SK-N-SH (cell line): ENCODE results near the gene TCF7L2. TPM values are rescaled to one million over a fixed set of nuclear protein-coding genes. Genes with fewer than 3 reads are reported as not detected.

Experiments used
- CTCF ChIA-PET: fragments of 300-600, 350-600 bp; formaldehyde crosslinking; extraction: SDS; loops from one replicate; lab custom pipeline; 2021; lab: Yijun Ruan, JAX
- POLR2A ChIA-PET: fragments of 350-600 bp; sonication (Branson Sonifier 250); formaldehyde crosslinking; extraction: SDS; loops from one replicate; lab custom pipeline; 2020; ENCODE audit warnings: antibody characterized with exemption, inconsistent platforms; lab: Yijun Ruan, JAX
- DNase-seq: peaks from one replicate; pipeline ENCODE4 v3.0.0; 2012
- H2AFZ ChIP-seq: fragments of 200-600 bp; sonication (generic); 2 replicates; pipeline ENCODE4 v1.8.1; 2016; ENCODE audit warnings: antibody characterized with exemption, mild to moderate bottlenecking, low read depth
- H3F3A ChIP-seq: fragments of 200-600 bp; sonication (generic); replicated peaks from 2 replicates; pipeline ENCODE3; 2016; ENCODE audit warnings: antibody characterized with exemption, mild to moderate bottlenecking; ENCODE audit not compliant: insufficient read depth
- H3K27ac ChIP-seq, 2 experiments: fragments of 200-500 bp in 1 of 2; fragments of 200-600 bp in 1 of 2; sonication (Bioruptor generic) in 1 of 2; sonication (generic), shearing (Covaris generic) in 1 of 2; 2 replicates each; pipeline versions ENCODE4 v1.5.1 to v1.6.1; 2014 to 2016; ENCODE audit warnings: low read depth in 2 of 2, inconsistent platforms in 1 of 2, low read length in 1 of 2, mild to moderate bottlenecking in 1 of 2, mixed read lengths in 1 of 2
- H3K27me3 ChIP-seq: fragments of 200-600 bp; sonication (generic), shearing (Covaris generic); 2 replicates; pipeline ENCODE4 v1.6.1; 2016; ENCODE audit warnings: mixed run types; ENCODE audit not compliant: insufficient read depth
- H3K36me3 ChIP-seq, 2 experiments: fragments of 200-500 bp in 1 of 2; fragments of 200-600 bp in 1 of 2; sonication (Bioruptor generic) in 1 of 2; sonication (generic) in 1 of 2; replicated peaks in 1 of 2; 2 replicates each; pipeline versions ENCODE3 to v1.5.1; 2014 to 2016; ENCODE audit warnings: low read length in 1 of 2, mild to moderate bottlenecking in 1 of 2; ENCODE audit not compliant: insufficient read depth in 2 of 2, control insufficient read depth in 1 of 2
- H3K4me1 ChIP-seq, 2 experiments: fragments of 200-500 bp in 1 of 2; fragments of 200-600 bp in 1 of 2; sonication (Bioruptor generic) in 1 of 2; sonication (generic), shearing (Covaris generic) in 1 of 2; 2 replicates each; pipeline versions ENCODE4 v1.5.1 to v1.6.1; 2014 to 2016; ENCODE audit warnings: low read depth in 1 of 2, low read length in 1 of 2, mixed run types in 1 of 2; ENCODE audit not compliant: insufficient read depth in 2 of 2, control insufficient read depth in 1 of 2
- H3K4me2 ChIP-seq: fragments of 200-600 bp; sonication (generic), shearing (Covaris generic); 2 replicates; pipeline ENCODE4 v1.6.1; 2017; ENCODE audit warnings: mixed run types
- H3K4me3 ChIP-seq, 2 experiments: fragments of 200-500 bp in 1 of 2; fragments of 200-600 bp in 1 of 2; sonication (Bioruptor generic) in 1 of 2; sonication (generic), shearing (Covaris generic) in 1 of 2; 2 replicates each; pipeline versions ENCODE4 v1.5.1 to v1.8.1; 2014 to 2016; ENCODE audit warnings: low read depth in 2 of 2, inconsistent platforms in 1 of 2, low read length in 1 of 2, mild to moderate bottlenecking in 1 of 2, mixed read lengths in 1 of 2, moderate library complexity in 1 of 2
- H3K79me2 ChIP-seq: fragments of 200-600 bp; sonication (generic); 2 replicates; pipeline ENCODE4 v1.8.1; 2017; ENCODE audit warnings: mild to moderate bottlenecking; ENCODE audit not compliant: insufficient read depth
- H3K9ac ChIP-seq: fragments of 200-600 bp; sonication (generic); 2 replicates; pipeline ENCODE4 v1.6.1; 2017; ENCODE audit warnings: mixed run types
- H3K9me2 ChIP-seq: fragments of 200-600 bp; sonication (generic); 2 replicates; pipeline ENCODE4 v1.6.1; 2017; ENCODE audit warnings: mixed run types
- H3K9me3 ChIP-seq: fragments of 200-600 bp; sonication (generic); 2 replicates; pipeline ENCODE4 v1.6.1; 2017; ENCODE audit warnings: mixed run types, mild to moderate bottlenecking, moderate library complexity
- H4K20me1 ChIP-seq: fragments of 200-600 bp; sonication (generic); 2 replicates; pipeline ENCODE4 v1.6.1; 2017; ENCODE audit warnings: mild to moderate bottlenecking, mixed run types; ENCODE audit not compliant: insufficient read depth
- CHD2 ChIP-seq: fragments of 150-350 bp; IDR thresholded peaks from 2 replicates; pipeline ENCODE4 v1.6.1; 2018; ENCODE audit warnings: low read length; ENCODE audit not compliant: partially characterized antibody
- ELF1 ChIP-seq: IDR thresholded peaks from 2 replicates; pipeline ENCODE4 v1.4.0; 2012
- EP300 ChIP-seq, 2 experiments: IDR thresholded peaks; 2 replicates each; pipeline versions ENCODE4 v1.4.0 to v1.6.1; 2012; ENCODE audit warnings: borderline replicate concordance in 1 of 2, low read depth in 1 of 2, low read length in 1 of 2
- FOSL2 ChIP-seq: IDR thresholded peaks from 2 replicates; pipeline ENCODE4 v1.4.0; 2012; ENCODE audit warnings: low read depth, mild to moderate bottlenecking, moderate library complexity, borderline replicate concordance
- FOXJ3 ChIP-seq: sonication (generic); formaldehyde crosslinking; IDR thresholded peaks from 2 replicates; pipeline ENCODE4 v1.5.1; 2020; ENCODE audit warnings: mild to moderate bottlenecking, missing genetic modification reagents
- GABPA ChIP-seq: IDR thresholded peaks from 2 replicates; pipeline ENCODE4 v1.4.0; 2012; ENCODE audit warnings: low read depth, mild to moderate bottlenecking
- GATA2 ChIP-seq: sonication (generic); formaldehyde crosslinking; IDR thresholded peaks from 2 replicates; pipeline ENCODE4 v1.5.0; 2020; ENCODE audit warnings: mild to moderate bottlenecking, missing genetic modification reagents
- IRF3 ChIP-seq: fragments of 150-350 bp; IDR thresholded peaks from 2 replicates; pipeline ENCODE4 v1.6.1; 2016; ENCODE audit warnings: mild to moderate bottlenecking, low read depth, low read length
- JUND ChIP-seq: IDR thresholded peaks from 2 replicates; pipeline ENCODE4 v1.4.0; 2012
- MAX ChIP-seq: IDR thresholded peaks from 2 replicates; pipeline ENCODE4 v1.4.0; 2012; ENCODE audit warnings: low read depth
- MEF2A ChIP-seq: IDR thresholded peaks from 2 replicates; pipeline ENCODE4 v1.4.0; 2012; ENCODE audit warnings: low read depth, borderline replicate concordance
- MXI1 ChIP-seq: IDR thresholded peaks from 2 replicates; pipeline ENCODE4 v1.6.1; 2012; ENCODE audit warnings: mild to moderate bottlenecking, low read depth, low read length, improper control_type of control experiment
- NFIC ChIP-seq: IDR thresholded peaks from 2 replicates; pipeline ENCODE4 v1.4.0; 2012; ENCODE audit warnings: borderline replicate concordance
- POLR2AphosphoS5 ChIP-seq: IDR thresholded peaks from 2 replicates; pipeline ENCODE4 v1.6.1; 2012; ENCODE audit warnings: low read depth, low read length
- RAD21 ChIP-seq: IDR thresholded peaks from 2 replicates; pipeline ENCODE4 v1.6.1; 2012; ENCODE audit warnings: mild to moderate bottlenecking, low read length
- RCOR1 ChIP-seq: fragments of 150-350 bp; IDR thresholded peaks from 2 replicates; pipeline ENCODE4 v1.6.1; 2017; ENCODE audit warnings: antibody characterized with exemption, low read length
- SMC3 ChIP-seq: IDR thresholded peaks from 2 replicates; pipeline ENCODE4 v1.6.1; 2012; ENCODE audit warnings: low read depth, low read length, improper control_type of control experiment
- TCF12 ChIP-seq: IDR thresholded peaks from 2 replicates; pipeline ENCODE4 v1.4.0; 2012
- TEAD4 ChIP-seq: IDR thresholded peaks from 2 replicates; pipeline ENCODE4 v1.4.0; 2012; ENCODE audit warnings: mild to moderate bottlenecking, borderline replicate concordance; ENCODE audit not compliant: insufficient read depth
- USF1 ChIP-seq: IDR thresholded peaks from 2 replicates; pipeline ENCODE4 v1.4.0; 2012; ENCODE audit warnings: low read depth, borderline replicate concordance
- YY1 ChIP-seq: IDR thresholded peaks from 2 replicates; pipeline ENCODE4 v1.4.0; 2012; ENCODE audit warnings: low read depth, mild to moderate bottlenecking
- WGBS: methylation state at CpG from one replicate; pipeline ENCODE4 v1.1.6; 2017; ENCODE audit warnings: low lambda C conversion rate; 5-methylcytosine and 5-hydroxymethylcytosine counted together
- polyA plus RNA-seq, 3 experiments: library from polyadenylated mRNA; depleted of rRNA; stranded (reverse); fragments of >200 nt; gene quantifications; 2 replicates each; pipeline ENCODE4 v1.2.3, GENCODE V29; 2012
- TF ChIP-seq, protein P1 (sequence below): IDR thresholded peaks from 2 replicates; pipeline ENCODE4 v1.4.0; 2012; ENCODE audit warnings: low read depth, borderline replicate concordance

The TCF7L2 gene
- polyA plus RNA-seq, 1 of the 3 experiments (the other 2 are of a cell fraction): 10.2 TPM

GRCh38 chr10:113087165-113088029 lies 137.3 kb downstream of the TCF7L2 start (continued):
- TF ChIP-seq, protein P1, sequence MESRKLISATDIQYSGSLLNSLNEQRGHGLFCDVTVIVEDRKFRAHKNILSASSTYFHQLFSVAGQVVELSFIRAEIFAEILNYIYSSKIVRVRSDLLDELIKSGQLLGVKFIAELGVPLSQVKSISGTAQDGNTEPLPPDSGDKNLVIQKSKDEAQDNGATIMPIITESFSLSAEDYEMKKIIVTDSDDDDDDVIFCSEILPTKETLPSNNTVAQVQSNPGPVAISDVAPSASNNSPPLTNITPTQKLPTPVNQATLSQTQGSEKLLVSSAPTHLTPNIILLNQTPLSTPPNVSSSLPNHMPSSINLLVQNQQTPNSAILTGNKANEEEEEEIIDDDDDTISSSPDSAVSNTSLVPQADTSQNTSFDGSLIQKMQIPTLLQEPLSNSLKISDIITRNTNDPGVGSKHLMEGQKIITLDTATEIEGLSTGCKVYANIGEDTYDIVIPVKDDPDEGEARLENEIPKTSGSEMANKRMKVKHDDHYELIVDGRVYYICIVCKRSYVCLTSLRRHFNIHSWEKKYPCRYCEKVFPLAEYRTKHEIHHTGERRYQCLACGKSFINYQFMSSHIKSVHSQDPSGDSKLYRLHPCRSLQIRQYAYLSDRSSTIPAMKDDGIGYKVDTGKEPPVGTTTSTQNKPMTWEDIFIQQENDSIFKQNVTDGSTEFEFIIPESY: 0 out of 2 replicates have a peak, but pooled peaks have one; percentile 47
- TF ChIP-seq FOSL2 (peak; percentile 98), IRF3 (no peak), POLR2AphosphoS5 (peak; percentile 70; the same call in 1 of the 2 replicates), RCOR1 (peak; percentile 40; the same call in 1 of the 2 replicates), FOXJ3 (CRISPR knock-in tag) (no peak), TCF12 (peak; percentile 91), CHD2 (no peak), EP300 (IDR thresholded peaks at IDR 0.05; ENCODE audit: borderline replicate concordance in 1 of 2, low read depth in 1 of 2, low read length in 1 of 2) (peak; percentile 23 to 78; a peak in 1 of 4 replicates), GABPA (peak; percentile 81), MAX (peak; percentile 77), GATA2 (CRISPR knock-in tag) (no peak), SMC3 (no peak), USF1 (no peak), JUND (peak; percentile 98), ELF1 (no peak; the same call in 1 of the 2 replicates), MEF2A (peak; percentile 32; the same call in 1 of the 2 replicates)

DNA sequence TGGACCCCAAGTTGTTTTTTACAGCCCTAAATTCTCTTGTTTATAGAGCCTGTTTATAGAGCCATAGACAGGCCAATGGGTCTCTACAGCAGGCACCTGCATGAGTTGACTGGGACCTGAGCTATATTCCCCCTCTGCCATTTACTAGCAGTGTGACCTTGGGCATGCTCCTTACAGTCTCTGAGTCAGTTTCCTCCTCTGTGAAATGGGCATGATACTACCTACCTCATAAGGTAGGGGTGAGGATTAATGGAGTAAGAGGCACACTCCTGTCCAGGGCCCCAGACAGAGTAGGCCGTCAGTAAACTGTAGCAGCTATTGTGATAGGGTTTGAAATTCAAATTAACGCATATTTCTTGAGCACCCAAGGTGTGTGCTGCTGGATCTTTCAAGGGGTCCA lies 138.1 kb downstream of the TCF7L2 start:
- H4K20me1 ChIP-seq: no peaks in the 10 kb centered on the region
- no peaks in the 10 kb centered on the region for H3K36me3 ChIP-seq
- H3K9me2 ChIP-seq: no peaks in the 10 kb centered on the region
- POLR2A ChIA-PET: no interaction called here
- DNase-seq: no peak
- H2AFZ ChIP-seq: no peak overlapping the region
- peaks cover 0 to 15% of the 10 kb centered on the region in 2 experiments; a peak in 2 of 4 replicates for H3K4me1 ChIP-seq
- peaks cover 17% of the 10 kb centered on the region for H3F3A ChIP-seq
- no peaks in the 10 kb centered on the region for H3K27me3 ChIP-seq
- no peaks in the 10 kb centered on the region for H3K9me3 ChIP-seq
- CTCF ChIA-PET: interaction anchor here (1.0 kb wide), 1 partner anchor 616 kb away, joined by 3 read pairs; no protein-coding TSS in a partner anchor
- H3K9ac ChIP-seq: no peak overlapping the region
- no peak overlapping the region for H3K4me3 ChIP-seq
- 100% methylated on average over 2 of the region's 2 CpGs for WGBS
- H3K79me2 ChIP-seq: peaks cover 23% of the 10 kb centered on the region; the same call in 1 of the 2 replicates
- no peak overlapping the region for H3K4me2 ChIP-seq
- peak overlapping the region in 1 of 2 experiments; percentile 92; a peak in 2 of 4 replicates for H3K27ac ChIP-seq
- TF ChIP-seq, protein P1: no peak
- TF ChIP-seq IRF3 (no peak), MXI1 (no peak), RAD21 (no peak), NFIC (no peak), YY1 (no peak), TEAD4 (no peak), CHD2 (no peak), SMC3 (no peak), FOSL2 (no peak)
